Measurements from ENCODE around the gene SMTN. TPM values are rescaled to one million over a fixed set of nuclear protein-coding genes. Genes with fewer than 3 reads are reported as not detected.
"Not testable (repeated sequence)": the region's sequence is repeated elsewhere in the genome, so short reads cannot be mapped to it uniquely, and the experiment has no call there.

The SMTN gene
- 170 and 280 TPM in 2 replicates for total RNA-seq (2014; rRNA removed)
- polyA plus RNA-seq (2012) = 83.0 TPM

DNA sequence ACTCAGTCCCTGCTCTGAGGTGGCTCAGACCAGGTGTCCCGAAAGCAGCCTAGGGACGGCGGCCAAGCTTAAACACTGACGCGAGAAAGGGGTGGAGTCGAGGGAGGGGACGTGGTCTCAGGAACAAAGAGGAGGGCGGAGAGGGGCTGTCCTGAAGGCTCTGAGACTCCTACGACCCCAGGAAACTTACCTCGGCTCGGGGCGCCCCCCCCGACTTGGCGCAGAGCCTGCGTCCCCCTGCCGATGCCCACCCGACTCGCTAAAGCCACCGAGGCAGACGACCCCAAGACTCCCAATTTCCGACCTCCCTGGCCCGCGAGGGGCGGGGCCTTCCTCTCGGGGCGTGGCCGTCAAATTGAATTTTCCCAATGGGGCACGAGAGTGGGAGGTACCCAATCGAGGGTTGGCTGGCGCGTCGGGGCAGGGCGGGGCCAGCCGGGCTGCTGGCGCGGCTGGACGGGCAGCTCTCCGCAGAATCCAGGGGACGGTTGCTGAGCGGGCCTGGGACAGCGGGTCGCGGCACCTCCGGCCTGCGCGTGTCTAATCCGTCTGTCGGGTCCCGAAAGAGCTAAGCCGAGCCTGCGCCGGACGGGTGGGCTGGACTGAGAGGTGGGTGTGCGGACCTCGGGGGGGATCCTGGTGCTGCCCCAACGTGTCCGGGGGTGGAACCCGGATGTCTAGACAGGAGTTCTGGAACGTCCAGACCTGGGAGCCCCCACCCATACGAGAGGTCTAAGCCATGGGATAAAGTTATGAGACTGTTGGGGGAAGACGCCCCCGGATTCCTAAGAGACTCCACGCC, at the start of gene SMTN:
Gene SMTN, plus strand, starts transcription at position 471 of the 802 bp plus-strand sequence. CDS start 1,941 bp downstream, outside the sequence.
- peak; percentile 85 for DNase-seq (ENCODE audit: low read depth)

DNA sequence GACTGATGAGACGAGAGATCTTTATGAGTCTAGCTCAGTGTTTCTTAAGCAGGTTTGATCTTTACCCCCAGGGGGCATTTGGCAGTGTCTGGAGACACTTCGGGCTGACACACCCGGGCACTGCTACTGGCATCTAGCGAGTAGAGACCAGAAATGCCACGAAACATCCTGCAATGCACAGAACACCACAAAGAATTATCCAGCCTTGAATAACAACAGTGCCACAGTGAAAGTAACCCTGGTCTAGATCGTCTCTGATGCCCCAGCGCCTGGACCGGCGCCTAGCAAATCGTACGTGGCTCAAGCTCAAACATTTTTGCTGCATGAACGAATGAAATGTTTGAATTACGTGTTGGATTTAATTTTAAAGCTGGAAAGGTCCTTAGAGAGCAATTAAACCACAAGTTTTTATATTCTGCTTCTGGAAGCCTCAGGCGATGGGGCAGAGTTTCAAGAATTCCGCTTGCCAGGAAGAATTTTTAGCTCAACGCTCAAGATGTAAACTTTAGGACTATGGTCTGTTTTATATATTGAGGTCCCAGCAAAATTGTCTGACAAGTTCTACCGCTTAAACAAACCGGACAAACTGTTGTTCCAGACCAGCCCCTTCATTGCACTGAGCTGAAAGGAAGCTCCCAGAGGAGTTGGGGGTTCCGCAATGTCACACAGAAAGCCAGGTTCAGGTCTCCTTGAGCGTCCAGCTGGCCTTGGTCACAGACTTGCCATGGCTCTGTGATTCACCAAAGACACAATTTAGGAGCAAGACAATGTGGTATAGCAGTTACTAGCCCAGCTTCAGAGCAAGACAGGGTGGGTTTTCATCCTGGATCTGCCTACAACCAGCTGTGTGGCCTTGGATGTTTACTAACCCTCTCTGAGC, 44.2 kb upstream of the SMTN start:
- peak; percentile 56 for DNase-seq (ENCODE audit: low read depth)

DNA sequence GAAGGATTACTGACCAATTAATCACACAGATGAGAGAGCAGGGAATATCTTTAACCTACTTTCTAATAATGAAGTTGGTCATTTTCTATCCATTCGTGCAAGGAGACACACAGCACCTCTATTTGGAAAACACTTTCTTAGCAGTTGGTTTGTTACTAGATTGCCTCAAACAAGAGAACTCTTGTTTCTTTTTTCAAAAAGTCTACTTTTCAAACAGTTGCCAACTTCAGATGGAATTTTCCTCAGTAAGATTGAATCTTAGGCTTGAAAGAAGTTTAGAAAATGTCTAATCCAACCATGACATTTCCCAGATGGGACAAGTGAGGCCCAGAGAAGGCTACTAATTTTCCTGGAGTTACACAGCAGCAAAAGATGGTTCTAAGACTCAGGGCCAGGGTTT, 42.4 kb upstream of the SMTN start:
- DNase-seq (ENCODE audit: low read depth) = no peak

DNA sequence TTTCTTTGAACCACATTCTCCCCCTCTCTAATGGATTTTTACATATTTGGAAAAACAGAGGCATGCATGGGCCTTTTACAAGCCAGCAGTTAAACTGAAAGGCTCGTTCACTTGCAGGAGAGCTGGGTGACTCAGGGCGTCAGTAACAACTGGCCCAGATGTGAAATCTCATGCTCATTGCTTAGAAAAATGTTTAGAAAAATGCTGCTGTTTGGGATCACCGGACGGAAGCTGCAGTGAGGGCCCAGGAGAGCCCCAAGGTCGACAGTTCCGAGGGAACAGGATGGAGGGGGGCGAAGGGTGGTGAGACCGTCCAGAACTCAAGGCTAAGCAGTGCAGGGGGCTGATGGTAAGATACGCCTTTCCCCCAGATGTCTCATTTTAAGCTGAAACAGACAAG, 41.7 kb upstream of the SMTN start:
- DNase-seq (ENCODE audit: low read depth) = no peak

DNA sequence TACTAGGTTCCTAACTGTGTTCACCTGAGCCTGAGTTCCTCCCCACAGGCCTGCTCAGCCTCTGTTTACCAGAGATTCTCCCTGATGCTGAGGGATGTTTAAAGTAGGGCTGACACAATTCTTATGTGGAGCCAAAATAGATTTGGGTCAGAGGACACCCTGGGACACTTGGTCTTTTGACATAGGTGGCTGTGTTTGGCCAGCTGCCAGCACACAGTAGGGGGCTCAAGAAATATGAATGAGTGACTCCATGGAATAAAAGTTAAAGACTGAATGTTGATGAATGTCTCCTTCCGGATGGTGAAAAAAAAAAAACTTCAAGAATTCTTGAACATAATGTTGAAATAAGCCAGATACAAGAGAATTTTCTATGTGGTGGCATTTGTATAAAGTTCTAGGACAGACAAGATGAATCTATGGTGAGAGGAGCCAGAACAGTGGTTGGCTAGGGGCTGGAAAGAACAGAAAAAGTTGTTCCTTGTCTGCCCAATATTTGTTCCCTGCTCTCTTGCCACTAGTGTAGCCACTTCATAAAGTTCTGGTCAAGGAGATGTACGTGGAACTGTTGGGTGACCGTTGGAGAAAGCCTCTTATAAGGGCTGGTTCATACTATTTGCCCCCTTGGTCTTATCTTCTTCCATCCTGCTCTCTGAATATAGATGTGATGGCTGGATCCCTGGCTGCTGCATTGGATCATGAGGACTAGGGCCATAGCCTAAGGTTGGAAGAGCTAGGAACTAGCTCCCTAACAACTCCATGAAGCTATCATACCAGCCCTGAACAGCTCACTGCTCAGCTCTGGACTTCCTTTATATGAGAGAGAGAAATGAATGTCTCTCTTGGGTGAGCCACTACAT, 40.3 kb upstream of the SMTN start:
- DNase-seq (ENCODE audit: low read depth) = no peak

DNA sequence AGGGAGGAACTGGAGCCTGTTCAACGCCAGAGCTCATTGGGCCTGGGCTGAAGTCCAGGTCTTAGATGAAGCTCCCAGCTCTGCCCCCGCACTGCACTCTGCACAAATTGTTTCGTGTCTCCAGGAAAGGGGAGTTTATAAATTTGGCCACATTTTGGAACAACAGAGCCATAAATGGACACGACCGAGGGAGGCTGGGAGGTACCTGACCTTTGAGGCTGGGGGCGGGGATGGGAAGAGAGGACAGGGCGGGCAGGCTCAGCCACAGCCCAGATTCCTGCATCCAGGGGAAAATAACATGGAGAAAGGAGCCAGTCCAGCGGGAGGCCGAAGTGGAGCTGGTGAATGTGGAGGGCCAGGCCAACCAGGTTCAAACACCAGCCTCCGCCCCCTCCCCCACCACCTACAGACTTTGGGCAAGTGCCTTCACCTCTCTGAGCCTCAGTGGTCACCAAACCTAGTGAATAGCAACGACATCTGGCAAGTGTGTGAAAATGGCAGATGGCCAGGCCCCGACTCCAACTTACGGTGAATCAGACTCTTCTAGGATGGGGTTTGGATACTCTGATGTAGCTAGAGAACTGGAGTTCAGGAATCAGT, 36.8 kb upstream of the SMTN start:
- DNase-seq (ENCODE audit: low read depth) = no peak

DNA sequence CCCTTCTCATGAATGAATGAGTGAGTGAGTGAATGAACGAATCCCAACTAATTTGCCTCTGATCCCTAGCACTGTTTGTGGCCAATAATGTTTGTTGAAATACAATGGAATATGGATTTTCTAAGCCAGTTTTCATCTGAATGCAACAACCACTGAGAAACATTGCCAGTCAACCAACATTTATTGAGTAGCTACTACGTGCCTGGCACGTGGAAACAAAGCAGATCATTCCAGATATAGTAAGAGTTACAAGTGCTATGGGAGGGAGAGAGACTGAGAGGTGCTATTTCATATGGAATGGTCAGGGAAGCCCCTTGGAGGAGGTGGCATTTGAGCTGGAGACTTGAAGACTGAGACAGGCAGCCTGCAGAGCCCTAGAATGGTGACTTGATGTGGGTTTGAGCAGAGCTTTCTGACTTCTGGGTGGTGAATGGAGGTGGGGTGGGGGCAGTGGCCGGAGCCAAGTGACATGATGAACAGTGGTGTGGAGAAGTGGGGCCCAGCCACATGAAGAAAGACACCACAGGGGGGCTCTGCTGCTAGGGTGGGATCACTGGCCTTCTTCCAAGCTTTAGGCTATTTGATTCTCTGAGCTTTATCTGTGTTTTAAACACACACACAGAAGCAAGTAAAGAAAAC, 35.1 kb upstream of the SMTN start:
- DNase-seq (ENCODE audit: low read depth) = no peak

DNA sequence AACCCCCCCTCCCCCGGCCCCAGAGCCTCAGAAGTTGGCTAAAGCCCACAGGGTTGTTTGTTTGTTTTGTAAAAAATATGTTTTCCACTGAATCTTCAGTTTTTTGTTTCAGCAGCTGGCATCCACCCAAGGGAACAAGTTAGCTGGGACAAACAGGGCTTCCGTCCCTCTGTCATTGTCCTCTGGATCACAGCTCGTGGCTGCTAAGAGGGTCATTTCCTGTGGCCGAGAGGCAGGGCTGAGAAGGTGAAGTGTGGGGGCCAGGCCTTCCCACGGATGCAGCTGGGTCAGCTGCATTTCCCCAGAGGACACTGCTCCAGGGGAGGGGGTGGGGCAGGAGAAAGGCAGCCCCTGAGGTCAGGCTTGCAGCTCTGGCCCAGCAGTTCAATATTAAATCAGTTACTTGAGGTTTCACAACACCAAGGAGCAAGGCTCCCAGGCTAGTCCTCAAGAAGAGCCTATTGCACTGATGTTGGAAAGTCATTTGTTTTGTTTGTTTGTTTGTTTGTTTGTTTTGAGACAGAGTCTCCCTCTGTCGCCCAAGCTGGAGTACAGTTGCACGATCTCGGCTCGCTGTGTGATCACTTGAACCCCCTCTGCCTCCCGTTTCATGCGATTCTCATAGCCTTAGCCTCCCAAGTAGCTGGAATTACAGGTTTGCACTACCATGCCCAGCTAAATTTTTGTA, 34.4 kb upstream of the SMTN start:
- DNase-seq (ENCODE audit: low read depth) = no peak

DNA sequence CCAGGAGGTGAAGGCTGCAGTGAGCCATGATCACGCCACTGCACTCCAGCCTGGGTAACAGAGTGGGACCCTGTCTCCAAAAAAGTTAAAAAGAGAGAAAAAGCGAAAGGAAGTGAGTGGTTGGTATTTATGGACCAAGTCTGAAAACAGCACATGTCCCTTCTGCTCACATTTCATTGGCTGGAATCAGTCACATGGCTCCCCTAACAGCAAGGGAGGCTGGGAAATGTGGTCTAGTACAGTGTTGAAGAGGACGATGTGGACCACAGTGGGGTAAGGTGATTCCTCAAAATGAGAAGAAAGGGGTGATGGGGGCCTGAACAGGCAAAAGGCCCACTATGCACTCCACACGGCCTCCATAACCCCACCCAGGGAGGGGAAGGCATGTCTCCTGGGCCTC, 32.5 kb upstream of the SMTN start:
- no peak for DNase-seq (ENCODE audit: low read depth)

DNA sequence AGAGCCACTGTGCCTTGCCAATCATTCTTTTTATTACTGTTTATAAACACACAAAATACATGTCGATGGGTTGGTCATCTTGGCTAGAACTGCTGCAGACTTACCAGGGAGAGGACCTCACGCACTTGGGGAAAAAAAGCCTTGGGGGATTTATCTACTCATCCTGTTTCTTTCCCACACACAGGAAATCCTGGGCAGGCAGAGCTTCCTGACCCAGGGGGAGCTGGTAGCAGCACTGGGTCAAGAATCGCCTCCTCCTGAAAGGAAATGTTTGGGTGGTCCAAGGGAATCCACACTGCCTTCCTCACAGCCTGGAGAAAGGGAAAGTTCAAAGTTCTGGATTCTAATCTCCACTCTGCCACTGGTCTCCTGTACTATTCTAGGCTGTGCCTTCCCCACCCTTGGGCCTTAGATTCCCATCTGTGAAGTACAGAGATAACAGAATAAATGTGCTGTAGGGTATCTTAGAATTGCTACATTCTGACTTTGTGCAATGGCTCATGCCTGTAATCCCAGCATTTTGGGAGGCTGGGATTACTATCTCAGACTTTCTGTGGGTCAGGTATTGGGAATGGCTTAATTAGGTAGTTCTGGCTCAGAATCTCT, 31.2 kb upstream of the SMTN start:
- DNase-seq (ENCODE audit: low read depth) = no peak

DNA sequence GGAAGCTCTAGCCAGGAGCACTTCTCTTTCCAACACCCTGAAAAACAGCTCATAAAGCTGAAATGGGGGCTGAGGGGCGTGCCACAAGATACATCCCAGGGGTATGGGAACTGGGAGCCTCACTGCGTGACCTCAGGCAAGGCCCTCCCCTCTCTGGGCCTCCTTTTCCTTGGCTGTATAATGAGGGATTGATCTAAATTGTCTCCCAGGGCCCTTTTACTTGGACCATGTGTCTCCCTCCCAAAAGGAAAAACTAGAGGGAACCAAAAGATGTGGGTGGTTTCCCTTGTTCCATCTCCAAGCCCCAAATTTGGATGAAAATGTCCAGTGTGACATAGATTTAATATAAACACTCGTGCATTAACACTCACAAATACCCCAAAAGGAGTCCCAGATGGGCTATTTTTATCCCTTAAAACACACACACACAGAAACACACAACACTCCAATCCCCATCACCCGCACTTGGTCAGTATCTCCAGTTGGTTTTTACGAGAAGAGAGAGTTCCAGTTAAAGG, 25.9 kb upstream of the SMTN start:
- no peak for DNase-seq (ENCODE audit: low read depth)

DNA sequence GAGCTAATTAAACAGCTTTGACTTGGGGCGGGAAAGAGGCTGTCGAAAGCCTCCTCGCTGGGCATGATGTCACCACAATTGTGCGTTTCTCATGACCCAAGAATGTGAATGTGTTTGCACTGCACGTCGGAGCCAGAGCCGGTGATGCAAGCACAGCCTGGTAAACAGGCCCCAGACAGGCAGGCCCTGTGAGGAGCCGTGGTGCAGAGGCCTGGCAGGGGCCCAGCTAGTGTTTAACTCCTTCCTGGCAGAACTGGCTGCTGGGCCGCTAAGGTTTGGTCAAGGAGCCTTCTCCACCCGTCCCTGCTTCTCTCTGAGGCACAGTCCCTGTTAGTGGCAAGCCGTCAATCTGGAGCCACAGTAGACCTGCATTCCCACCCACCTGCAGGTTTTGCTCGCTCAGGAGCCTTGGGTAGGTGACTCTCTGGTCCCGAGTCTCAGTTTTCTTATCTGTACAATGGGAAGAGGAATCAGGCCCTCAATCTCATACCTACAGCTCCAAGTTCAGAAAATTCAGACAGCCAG, 25.4 kb upstream of the SMTN start:
- peak; percentile 90 for DNase-seq (ENCODE audit: low read depth)

DNA sequence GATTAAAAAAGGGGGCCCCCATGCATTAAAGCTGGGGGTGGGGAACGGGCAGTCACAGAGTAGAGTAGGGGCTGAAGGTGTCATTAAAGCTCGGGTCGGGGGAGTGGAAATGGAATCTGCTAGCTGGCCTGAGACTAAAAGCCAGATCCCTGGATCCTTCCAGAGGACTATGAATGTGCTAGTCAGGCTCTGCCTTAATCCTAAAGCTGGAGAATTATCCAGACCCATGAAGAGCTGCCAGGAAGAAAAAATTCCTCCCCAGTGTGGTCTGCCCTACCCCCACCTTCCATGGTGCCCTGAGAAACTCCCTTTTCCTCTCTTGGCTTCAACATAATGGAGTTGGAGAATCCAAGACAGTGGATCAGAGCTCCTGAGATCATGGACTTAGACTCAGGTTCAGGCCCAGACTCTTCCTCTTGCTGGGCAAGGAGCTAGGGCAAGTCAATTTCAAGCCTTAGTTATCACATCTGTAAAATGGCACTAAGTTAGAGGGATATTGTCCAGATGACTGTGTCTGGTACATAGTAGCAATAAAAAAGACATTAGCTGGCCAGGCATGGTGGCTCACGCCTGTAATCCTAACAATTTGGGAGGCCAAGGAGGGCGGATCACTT, 24.0 kb upstream of the SMTN start:
- DNase-seq (ENCODE audit: low read depth) = no peak

DNA sequence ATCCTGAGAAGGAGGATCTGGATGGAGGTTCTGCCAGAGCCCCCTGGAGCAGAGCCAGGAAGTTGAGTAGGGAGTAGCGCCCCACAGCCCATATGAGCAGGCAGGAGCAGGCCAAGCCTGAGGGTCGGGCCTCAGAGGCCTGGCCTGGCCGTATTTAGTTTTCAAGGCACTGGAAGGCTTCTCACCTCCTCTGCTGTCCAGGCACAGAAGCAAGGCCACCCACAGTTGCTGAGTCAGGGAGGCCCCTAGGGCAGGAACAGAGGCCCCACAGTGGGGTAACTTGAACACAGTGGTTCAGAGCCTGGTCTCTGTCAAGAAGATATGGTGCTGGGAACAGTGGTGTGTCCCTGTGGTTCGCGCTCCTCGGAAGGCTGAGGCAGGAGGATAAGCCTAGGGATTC, 21.5 kb upstream of the SMTN start:
- not testable (repeated sequence) for DNase-seq (ENCODE audit: low read depth)

DNA sequence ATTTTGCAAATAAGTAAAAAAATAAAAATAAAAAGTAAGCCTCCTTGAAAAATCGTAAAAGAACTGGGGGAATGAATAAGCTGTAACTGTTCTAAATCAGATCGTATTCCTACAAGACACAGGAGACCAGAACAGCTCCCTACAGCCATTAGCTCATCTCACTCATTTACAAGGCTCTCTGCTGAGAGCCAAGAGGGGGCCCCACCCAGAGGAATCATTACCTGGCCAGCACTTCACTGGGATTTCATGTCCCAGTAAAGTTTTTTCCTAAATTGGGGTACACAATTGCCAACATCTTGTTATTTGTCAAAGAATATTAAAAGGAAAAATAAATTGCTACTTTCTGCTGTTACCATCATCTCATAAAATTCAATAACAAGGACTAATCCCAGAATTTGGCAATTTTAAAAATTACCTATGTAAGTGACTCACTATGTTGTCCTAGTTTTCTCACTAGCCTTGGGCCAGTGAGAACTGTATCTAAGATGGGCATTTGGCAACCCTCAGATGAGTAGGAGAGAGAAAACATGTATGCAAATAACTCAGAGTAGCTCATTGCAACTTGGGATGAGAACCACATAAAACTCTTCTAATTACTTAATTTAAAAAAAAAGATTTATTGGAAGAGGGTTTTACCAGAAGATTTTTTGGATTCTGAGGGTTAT, 18.4 kb upstream of the SMTN start:
- no peak for DNase-seq (ENCODE audit: low read depth)

DNA sequence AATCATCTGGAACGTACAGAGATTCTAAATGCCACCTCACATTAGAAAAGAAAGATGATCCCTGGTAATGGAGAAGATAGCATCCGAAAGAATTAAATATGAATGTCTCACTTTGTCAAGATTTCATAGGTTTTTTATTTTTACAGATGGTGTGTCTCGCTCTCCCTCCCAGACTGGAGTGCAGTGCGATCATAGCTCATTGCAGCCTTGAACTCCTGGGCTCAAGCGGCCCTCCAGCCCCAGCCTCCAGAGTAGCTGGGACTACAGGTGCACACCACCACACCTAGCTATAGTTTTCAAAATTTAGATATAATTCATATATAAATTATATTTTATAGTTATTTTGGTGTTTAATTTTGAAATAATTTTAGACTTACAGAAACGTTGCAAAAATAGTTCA, 16.7 kb upstream of the SMTN start:
- DNase-seq (ENCODE audit: low read depth) = no peak

DNA sequence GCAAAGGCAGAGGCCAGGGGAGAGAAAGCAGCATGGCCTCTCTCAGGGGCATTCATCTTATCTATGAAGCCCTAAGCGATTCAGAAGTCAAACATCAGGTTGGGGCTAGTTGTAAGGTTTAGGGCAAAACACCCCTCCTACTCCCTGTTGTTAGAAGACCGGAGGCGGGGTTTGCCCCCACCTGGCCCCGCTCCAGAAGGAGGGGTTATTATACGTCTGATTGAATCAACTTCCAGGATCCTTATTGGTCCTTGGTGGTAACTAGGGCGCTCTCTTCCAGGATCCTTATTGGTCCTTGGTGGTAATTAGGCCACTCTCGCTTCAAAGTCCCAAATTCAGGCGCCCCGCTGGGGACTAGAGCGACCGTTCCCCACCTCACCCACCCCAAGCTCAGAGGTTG, 12.1 kb upstream of the SMTN start:
- no peak for DNase-seq (ENCODE audit: low read depth)

DNA sequence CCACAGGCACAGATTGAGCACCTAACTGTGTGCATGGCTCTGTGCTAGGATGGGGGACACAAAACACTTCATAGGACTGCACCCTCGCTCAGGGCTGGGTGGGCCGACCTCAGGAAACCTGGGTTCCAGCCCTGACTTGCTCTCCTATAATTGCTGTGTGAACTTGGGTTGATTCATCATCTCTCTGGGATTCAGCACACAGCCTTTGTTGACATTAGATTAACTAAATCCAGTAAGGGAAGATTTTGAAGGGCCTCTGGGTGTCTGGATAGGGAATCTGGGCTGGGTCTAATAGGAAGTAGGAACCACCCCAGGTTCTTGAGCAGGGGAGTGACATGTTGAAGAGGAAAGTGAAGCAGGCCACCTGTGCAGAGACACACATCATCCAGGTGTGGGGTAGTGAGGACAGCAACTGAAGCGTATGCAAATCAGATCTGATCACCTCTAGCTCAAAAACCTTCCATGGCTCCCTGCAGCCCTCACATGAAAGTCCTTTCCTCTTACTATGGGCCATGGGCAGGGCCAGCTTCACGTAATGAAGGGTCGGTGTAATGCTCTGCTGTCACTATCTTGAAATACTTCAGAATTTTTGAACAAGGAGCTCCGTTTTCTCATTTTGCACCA, 11.3 kb upstream of the SMTN start:
- not testable (repeated sequence) for DNase-seq (ENCODE audit: low read depth)

Data from LHCN-M2 (cell line).